Measurements from ENCODE around the gene BMP6. TPM values are rescaled to one million over a fixed set of nuclear protein-coding genes. Genes with fewer than 3 reads are reported as not detected.

Gene BMP6
- total RNA-seq, 2 experiments from 2014 or later = not detected

GRCh38 chr6:7805078-7805849 is 79.4 kb downstream of the BMP6 start:
- Mint-ChIP-seq H3K4me3 (no peak overlapping the region), H3K9me3 (no peaks in the 10 kb centered on the region), H3K36me3 (ENCODE audit: low read depth) (no peaks in the 10 kb centered on the region), H3K4me1 (ENCODE audit: low read depth) (no peaks in the 10 kb centered on the region), H3K27ac (no peak overlapping the region), H3K27me3 (peaks cover 5% of the 10 kb centered on the region)
- Histone ChIP-seq H3K4me3 (ENCODE audit: low read length) (no peak overlapping the region), H3K36me3 (ENCODE audit: insufficient read depth, low read length) (no peaks in the 10 kb centered on the region), H3K9me3 (ENCODE audit: control insufficient read depth in 1 of 2, insufficient read depth in 1 of 2, low read length in 2 of 2) (no peaks in the 10 kb centered on the region), H3K27me3 (ENCODE audit: control insufficient read depth in 1 of 2, insufficient read depth in 2 of 2, low read length in 2 of 2) (peaks cover 0 to 3% of the 10 kb centered on the region in 2 experiments), H3K4me1 (ENCODE audit: insufficient read depth, low read length) (no peaks in the 10 kb centered on the region), H3K27ac (ENCODE audit: low read depth in 1 of 2, low read length in 2 of 2) (no peak overlapping the region)
- CTCF ChIA-PET = no interaction called here
- ATAC-seq (ENCODE audit: poor library complexity) = no peak
- TF ChIP-seq, protein P1, sequence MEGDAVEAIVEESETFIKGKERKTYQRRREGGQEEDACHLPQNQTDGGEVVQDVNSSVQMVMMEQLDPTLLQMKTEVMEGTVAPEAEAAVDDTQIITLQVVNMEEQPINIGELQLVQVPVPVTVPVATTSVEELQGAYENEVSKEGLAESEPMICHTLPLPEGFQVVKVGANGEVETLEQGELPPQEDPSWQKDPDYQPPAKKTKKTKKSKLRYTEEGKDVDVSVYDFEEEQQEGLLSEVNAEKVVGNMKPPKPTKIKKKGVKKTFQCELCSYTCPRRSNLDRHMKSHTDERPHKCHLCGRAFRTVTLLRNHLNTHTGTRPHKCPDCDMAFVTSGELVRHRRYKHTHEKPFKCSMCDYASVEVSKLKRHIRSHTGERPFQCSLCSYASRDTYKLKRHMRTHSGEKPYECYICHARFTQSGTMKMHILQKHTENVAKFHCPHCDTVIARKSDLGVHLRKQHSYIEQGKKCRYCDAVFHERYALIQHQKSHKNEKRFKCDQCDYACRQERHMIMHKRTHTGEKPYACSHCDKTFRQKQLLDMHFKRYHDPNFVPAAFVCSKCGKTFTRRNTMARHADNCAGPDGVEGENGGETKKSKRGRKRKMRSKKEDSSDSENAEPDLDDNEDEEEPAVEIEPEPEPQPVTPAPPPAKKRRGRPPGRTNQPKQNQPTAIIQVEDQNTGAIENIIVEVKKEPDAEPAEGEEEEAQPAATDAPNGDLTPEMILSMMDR (IDR thresholded peaks at IDR 0.05) = no peak
- intact Hi-C loops (cut with DNase I, micrococcal nuclease) = no loop called here
- no peak for DNase-seq
- POLR2A ChIA-PET = no interaction called here

DNA sequence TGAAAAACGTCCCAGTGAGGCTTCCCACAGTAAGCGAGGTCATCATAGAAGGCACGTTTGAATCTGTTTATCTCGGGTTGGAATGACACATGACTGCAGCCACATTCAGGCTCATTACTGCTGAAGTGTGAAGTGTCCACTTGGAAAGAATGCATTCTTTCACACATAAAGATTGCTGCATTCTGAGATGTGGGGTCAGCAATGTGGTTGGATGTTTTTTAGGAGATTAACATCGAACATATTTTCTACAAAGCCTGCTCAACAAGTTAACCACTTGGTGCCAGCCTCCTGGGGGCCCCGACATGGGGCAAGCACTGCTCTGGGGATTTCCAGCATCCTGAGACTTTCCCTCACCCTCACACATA is 79.9 kb downstream of the BMP6 start:
- ChIA-PET POLR2A (no interaction called here), CTCF (no interaction called here)
- intact Hi-C loops (cut with DNase I, micrococcal nuclease) = no loop called here
- no peak for ATAC-seq (ENCODE audit: poor library complexity)
- H3K27me3 Mint-ChIP-seq = peaks cover 10% of the 10 kb centered on the region
- no peak overlapping the region for H3K27ac ChIP-seq (ENCODE audit: low read depth in 1 of 2, low read length in 2 of 2)
- H3K4me1 ChIP-seq (ENCODE audit: insufficient read depth, low read length) = no peaks in the 10 kb centered on the region
- H3K9me3 ChIP-seq (ENCODE audit: control insufficient read depth in 1 of 2, insufficient read depth in 1 of 2, low read length in 2 of 2) = no peaks in the 10 kb centered on the region
- no peaks in the 10 kb centered on the region for H3K4me1 Mint-ChIP-seq (ENCODE audit: low read depth)
- H3K36me3 ChIP-seq (ENCODE audit: insufficient read depth, low read length) = no peaks in the 10 kb centered on the region
- H3K27me3 ChIP-seq (ENCODE audit: control insufficient read depth in 1 of 2, insufficient read depth in 2 of 2, low read length in 2 of 2) = peaks cover 3 to 4% of the 10 kb centered on the region in 2 experiments
- no peaks in the 10 kb centered on the region for H3K9me3 Mint-ChIP-seq
- H3K4me3 Mint-ChIP-seq = no peak overlapping the region
- no peak overlapping the region for H3K27ac Mint-ChIP-seq
- H3K4me3 ChIP-seq (ENCODE audit: low read length) = no peak overlapping the region
- H3K36me3 Mint-ChIP-seq (ENCODE audit: low read depth) = no peaks in the 10 kb centered on the region
- DNase-seq = no peak
- TF ChIP-seq, protein P1 (IDR thresholded peaks at IDR 0.05) = no peak

DNA sequence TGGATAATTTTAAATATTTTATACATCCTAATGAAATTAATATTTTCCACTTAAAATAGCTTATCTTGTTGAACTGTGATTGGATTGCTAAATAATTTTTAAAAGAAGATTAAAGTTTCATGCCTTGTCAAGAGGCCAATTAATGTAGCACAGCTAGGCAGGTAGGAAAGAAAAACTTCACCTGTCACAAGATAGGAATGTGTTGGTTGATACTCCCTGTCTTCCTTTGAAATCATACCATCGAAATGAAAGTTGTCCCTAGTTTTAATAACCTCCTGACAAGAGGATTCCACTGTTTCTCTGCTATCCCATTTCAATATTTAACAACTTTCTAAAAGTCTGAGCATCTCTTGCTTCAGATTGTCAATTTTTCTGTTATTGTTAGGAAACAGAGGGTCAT is 80.8 kb downstream of the BMP6 start:
- Mint-ChIP-seq H3K27ac (no peak overlapping the region), H3K36me3 (ENCODE audit: low read depth) (no peaks in the 10 kb centered on the region), H3K27me3 (peaks cover 11% of the 10 kb centered on the region), H3K9me3 (no peaks in the 10 kb centered on the region), H3K4me3 (no peak overlapping the region), H3K4me1 (ENCODE audit: low read depth) (no peaks in the 10 kb centered on the region)
- Histone ChIP-seq H3K4me1 (ENCODE audit: insufficient read depth, low read length) (no peaks in the 10 kb centered on the region), H3K27ac (ENCODE audit: low read depth in 1 of 2, low read length in 2 of 2) (no peak overlapping the region), H3K27me3 (ENCODE audit: control insufficient read depth in 1 of 2, insufficient read depth in 2 of 2, low read length in 2 of 2) (peaks cover 3 to 4% of the 10 kb centered on the region in 2 experiments), H3K36me3 (ENCODE audit: insufficient read depth, low read length) (no peaks in the 10 kb centered on the region), H3K9me3 (ENCODE audit: control insufficient read depth in 1 of 2, insufficient read depth in 1 of 2, low read length in 2 of 2) (no peaks in the 10 kb centered on the region), H3K4me3 (ENCODE audit: low read length) (no peak overlapping the region)
- TF ChIP-seq, protein P1 (IDR thresholded peaks at IDR 0.05) = no peak
- ChIA-PET POLR2A (no interaction called here), CTCF (no interaction called here)
- ATAC-seq (ENCODE audit: poor library complexity) (no peak), DNase-seq (no peak)
- intact Hi-C loops (cut with DNase I, micrococcal nuclease) = no loop called here

All from CD4-positive, alpha-beta T cell (primary cell).